Panc1 (cell line): ENCODE results near the gene LIPC. TPM values are rescaled to one million over a fixed set of nuclear protein-coding genes. Genes with fewer than 3 reads are reported as not detected.

Experiments used
- ATAC-seq: fragments of 200-7000 bp; cut with Tn5 transposase; 2 replicates; pipeline ENCODE4 v1.9.1; 2020; ENCODE audit warnings: mild to moderate bottlenecking, moderate library complexity
- BruUV-seq: library from RNA; stranded (reverse); fragments of 400-500 nt; replicated peaks from 2 replicates; lab custom pipeline; 2021; lab: Mats Ljungman, UMichigan
- CTCF ChIA-PET: fragments of 300-600 bp; sonication (Branson Sonifier 250); formaldehyde crosslinking; loops from one replicate; lab custom pipeline; 2022; ENCODE audit warnings: antibody characterized with exemption; lab: Charles Lee
- POLR2A ChIA-PET: fragments of 300-600 bp; sonication (Branson Sonifier 250); formaldehyde crosslinking; loops from one replicate; lab custom pipeline; 2022; ENCODE audit warnings: antibody characterized with exemption; lab: Charles Lee
- DNase-seq: peaks from one replicate; pipeline ENCODE4 v3.0.0-alpha.2; 2010; ENCODE audit warnings: low read depth, low spot score
- H3K27ac ChIP-seq: 2 replicates; pipeline ENCODE4 v1.5.1; 2011; ENCODE audit warnings: mild to moderate bottlenecking, low read length, inconsistent platforms
- H3K27me3 ChIP-seq: fragments of 200-500 bp; sonication (Bioruptor generic); 2 replicates; pipeline ENCODE4 v1.6.0; 2014; ENCODE audit warnings: low read length, inconsistent platforms; ENCODE audit not compliant: control insufficient read depth, insufficient read depth
- H3K36me3 ChIP-seq: fragments of 200-500 bp; sonication (Bioruptor generic); 2 replicates; pipeline ENCODE4 v1.5.1; 2014; ENCODE audit warnings: inconsistent platforms, mild to moderate bottlenecking, low read length, moderate library complexity; ENCODE audit not compliant: control insufficient read depth, insufficient read depth
- H3K4me1 ChIP-seq: 2 replicates; pipeline ENCODE4 v1.5.1; 2011; ENCODE audit warnings: inconsistent platforms, mild to moderate bottlenecking, low read length, moderate library complexity; ENCODE audit not compliant: control insufficient read depth, insufficient read depth
- H3K4me3 ChIP-seq, 2 experiments: 2 replicates each; pipeline ENCODE4 v1.5.1; 2011 to 2012; ENCODE audit warnings: low read depth in 2 of 2, low read length in 2 of 2, mild to moderate bottlenecking in 2 of 2, inconsistent platforms in 1 of 2, moderate library complexity in 1 of 2
- H3K9me3 ChIP-seq: fragments of 200-500 bp; sonication (Bioruptor generic); 2 replicates; pipeline ENCODE4 v1.5.1; 2014; ENCODE audit warnings: low read depth, mild to moderate bottlenecking, inconsistent platforms, low read length, moderate library complexity; ENCODE audit not compliant: control insufficient read depth, insufficient read depth
- POLR2AphosphoS5 ChIP-seq: IDR thresholded peaks from 2 replicates; pipeline ENCODE4 v1.6.1; 2012; ENCODE audit warnings: mild to moderate bottlenecking, low read depth, low read length, moderate library complexity
- SIN3A ChIP-seq: IDR thresholded peaks from 2 replicates; pipeline ENCODE4 v1.6.1; 2012; ENCODE audit warnings: low read depth, mild to moderate bottlenecking, low read length, moderate library complexity, borderline replicate concordance; ENCODE audit not compliant: insufficient read depth
- TCF7L2 ChIP-seq: IDR thresholded peaks from 2 replicates; pipeline ENCODE4 v1.6.1; 2011; ENCODE audit warnings: mild to moderate bottlenecking, low read depth, low read length, inconsistent platforms
- in situ Hi-C: cut with HindIII; loops from 2 replicates; pipeline ENCODE4 v1.10.0; 2016; ENCODE audit warnings: low sequenced_read_pairs, low pct_unique_long_range_greater_than_20kb
- intact Hi-C: fragments of 100-400 bp; cut with micrococcal nuclease; formaldehyde crosslinking; loops from one replicate; pipeline ENCODE4 v1.10.0; 2022; ENCODE audit not compliant: unreplicated experiment
- total RNA-seq: library from RNA; stranded (reverse); gene quantifications from one replicate; pipeline ENCODE4 v1.2.1, GENCODE V29; 2021; ENCODE audit not compliant: unreplicated experiment
- TF ChIP-seq, protein P1 (sequence below): fragments of 450-650 bp; IDR thresholded peaks from 2 replicates; pipeline ENCODE4 v1.5.1; 2017; ENCODE audit warnings: mild to moderate bottlenecking
- TF ChIP-seq, protein P2 (sequence below), 2 experiments: IDR thresholded peaks; 2 replicates each; pipeline ENCODE4 v1.6.1; 2011 to 2012; ENCODE audit warnings: low read depth in 2 of 2, control low read depth in 1 of 2, low read length in 1 of 2, mild to moderate bottlenecking in 1 of 2, moderate library complexity in 1 of 2; ENCODE audit not compliant: insufficient read depth in 1 of 2

LIPC gene
- total RNA-seq, 1 experiment from 2014 or later, result not detected

GRCh38 chr15:58441376-58442070 lies 9.7 kb downstream of the LIPC start:
- H3K27ac ChIP-seq, result no peak overlapping the region
- no peak overlapping the region for H3K4me3 ChIP-seq
- ATAC-seq, result no peak

DNA sequence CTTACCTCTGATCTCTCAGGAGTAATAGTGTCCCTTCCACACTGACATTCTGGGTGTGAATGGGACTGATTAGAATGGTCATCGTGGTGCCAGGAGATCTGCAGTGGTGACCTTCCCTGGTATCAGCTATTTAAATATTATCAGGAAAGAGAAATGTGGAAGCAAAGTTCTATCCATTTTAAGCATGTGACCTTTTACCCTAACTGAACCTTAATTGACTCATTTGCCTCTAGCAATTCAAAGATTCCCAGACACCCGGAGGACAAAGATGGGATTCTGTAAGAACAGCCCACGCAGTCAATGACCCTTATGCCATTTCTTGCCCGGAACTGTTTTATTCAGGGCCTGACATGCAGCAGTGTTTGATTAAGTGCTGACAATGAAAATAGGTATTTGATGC lies 10.3 kb downstream of the LIPC start:
- BruUV-seq, result no TSS peak
- Histone ChIP-seq H3K27me3 (no peaks in the 10 kb centered on the region), H3K4me1 (peaks cover 22% of the 10 kb centered on the region), H3K27ac (peak overlapping the region; percentile 29; the same call in 1 of the 2 replicates), H3K4me3 (no peak overlapping the region), H3K9me3 (no peaks in the 10 kb centered on the region), H3K36me3 (no peaks in the 10 kb centered on the region)
- CTCF ChIA-PET, result no interaction called here
- intact Hi-C loops, result no loop called here
- DNase-seq (no peak), ATAC-seq (no peak)
- in situ Hi-C loops, result no loop called here
- TF ChIP-seq TCF7L2 (no peak), SIN3A (no peak), POLR2AphosphoS5 (no peak)
- TF ChIP-seq, protein P1, sequence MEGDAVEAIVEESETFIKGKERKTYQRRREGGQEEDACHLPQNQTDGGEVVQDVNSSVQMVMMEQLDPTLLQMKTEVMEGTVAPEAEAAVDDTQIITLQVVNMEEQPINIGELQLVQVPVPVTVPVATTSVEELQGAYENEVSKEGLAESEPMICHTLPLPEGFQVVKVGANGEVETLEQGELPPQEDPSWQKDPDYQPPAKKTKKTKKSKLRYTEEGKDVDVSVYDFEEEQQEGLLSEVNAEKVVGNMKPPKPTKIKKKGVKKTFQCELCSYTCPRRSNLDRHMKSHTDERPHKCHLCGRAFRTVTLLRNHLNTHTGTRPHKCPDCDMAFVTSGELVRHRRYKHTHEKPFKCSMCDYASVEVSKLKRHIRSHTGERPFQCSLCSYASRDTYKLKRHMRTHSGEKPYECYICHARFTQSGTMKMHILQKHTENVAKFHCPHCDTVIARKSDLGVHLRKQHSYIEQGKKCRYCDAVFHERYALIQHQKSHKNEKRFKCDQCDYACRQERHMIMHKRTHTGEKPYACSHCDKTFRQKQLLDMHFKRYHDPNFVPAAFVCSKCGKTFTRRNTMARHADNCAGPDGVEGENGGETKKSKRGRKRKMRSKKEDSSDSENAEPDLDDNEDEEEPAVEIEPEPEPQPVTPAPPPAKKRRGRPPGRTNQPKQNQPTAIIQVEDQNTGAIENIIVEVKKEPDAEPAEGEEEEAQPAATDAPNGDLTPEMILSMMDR, result no peak
- TF ChIP-seq, protein P2, sequence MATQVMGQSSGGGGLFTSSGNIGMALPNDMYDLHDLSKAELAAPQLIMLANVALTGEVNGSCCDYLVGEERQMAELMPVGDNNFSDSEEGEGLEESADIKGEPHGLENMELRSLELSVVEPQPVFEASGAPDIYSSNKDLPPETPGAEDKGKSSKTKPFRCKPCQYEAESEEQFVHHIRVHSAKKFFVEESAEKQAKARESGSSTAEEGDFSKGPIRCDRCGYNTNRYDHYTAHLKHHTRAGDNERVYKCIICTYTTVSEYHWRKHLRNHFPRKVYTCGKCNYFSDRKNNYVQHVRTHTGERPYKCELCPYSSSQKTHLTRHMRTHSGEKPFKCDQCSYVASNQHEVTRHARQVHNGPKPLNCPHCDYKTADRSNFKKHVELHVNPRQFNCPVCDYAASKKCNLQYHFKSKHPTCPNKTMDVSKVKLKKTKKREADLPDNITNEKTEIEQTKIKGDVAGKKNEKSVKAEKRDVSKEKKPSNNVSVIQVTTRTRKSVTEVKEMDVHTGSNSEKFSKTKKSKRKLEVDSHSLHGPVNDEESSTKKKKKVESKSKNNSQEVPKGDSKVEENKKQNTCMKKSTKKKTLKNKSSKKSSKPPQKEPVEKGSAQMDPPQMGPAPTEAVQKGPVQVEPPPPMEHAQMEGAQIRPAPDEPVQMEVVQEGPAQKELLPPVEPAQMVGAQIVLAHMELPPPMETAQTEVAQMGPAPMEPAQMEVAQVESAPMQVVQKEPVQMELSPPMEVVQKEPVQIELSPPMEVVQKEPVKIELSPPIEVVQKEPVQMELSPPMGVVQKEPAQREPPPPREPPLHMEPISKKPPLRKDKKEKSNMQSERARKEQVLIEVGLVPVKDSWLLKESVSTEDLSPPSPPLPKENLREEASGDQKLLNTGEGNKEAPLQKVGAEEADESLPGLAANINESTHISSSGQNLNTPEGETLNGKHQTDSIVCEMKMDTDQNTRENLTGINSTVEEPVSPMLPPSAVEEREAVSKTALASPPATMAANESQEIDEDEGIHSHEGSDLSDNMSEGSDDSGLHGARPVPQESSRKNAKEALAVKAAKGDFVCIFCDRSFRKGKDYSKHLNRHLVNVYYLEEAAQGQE (IDR thresholded peaks at IDR 0.05; ENCODE audit: insufficient read depth in 1 of 2, low read depth in 2 of 2, low read length in 1 of 2), result no peak
- POLR2A ChIA-PET, result interaction anchor here (0.6 kb wide), 1 partner anchor 329 kb away, joined by 3 read pairs; the partner anchor contains the start of gene MINDY2

More at GRCh38 chr15:58441376-58442070, 9.7 kb downstream of the LIPC start:
- Histone ChIP-seq H3K36me3 (no peaks in the 10 kb centered on the region), H3K9me3 (no peaks in the 10 kb centered on the region), H3K27me3 (no peaks in the 10 kb centered on the region), H3K4me1 (peaks cover 22% of the 10 kb centered on the region)
- CTCF ChIA-PET, result no interaction called here
- POLR2A ChIA-PET, result interaction anchor here (0.5 to 0.6 kb wide), 3 partner anchors 133 to 329 kb away, joined by 3 to 5 read pairs (median 4); partner anchors contain the start of gene MINDY2
- BruUV-seq, result no TSS peak
- intact Hi-C loops (no loop called here), in situ Hi-C loops (no loop called here)
- TF ChIP-seq TCF7L2, result no peak
- TF ChIP-seq, protein P1, result no peak
- TF ChIP-seq POLR2AphosphoS5, result no peak
- TF ChIP-seq, protein P2 (IDR thresholded peaks at IDR 0.05; ENCODE audit: insufficient read depth in 1 of 2, low read depth in 2 of 2, low read length in 1 of 2), result no peak
- TF ChIP-seq SIN3A, result no peak
- no peak for DNase-seq
